NCI-H526 (cell line): ENCODE data around the gene PRELID3B.
"Not testable (repeated sequence)": the region's sequence is repeated elsewhere in the genome, so short reads cannot be mapped to it uniquely, and the experiment has no call there.

Experiments used
- DNase-seq, 2 experiments: peaks; one replicate each; lab custom pipeline; 2025; lab: John Stamatoyannopoulos, UW

Gene PRELID3B

GRCh38 chr20:59048681-59049030, 6.1 kb upstream of the PRELID3B start:
- DNase-seq, result no peak

- no peak for DNase-seq
These were observed 5.5 kb upstream of the PRELID3B start for GRCh38 chr20:59047938-59048680.

GRCh38 chr20:59046862-59047261, 4.3 kb upstream of the PRELID3B start:
- DNase-seq, result no peak

GRCh38 chr20:59044796-59045195, 2.2 kb upstream of the PRELID3B start:
- DNase-seq, result no peak

- no peak for DNase-seq
These were observed 1.7 kb upstream of the PRELID3B start for GRCh38 chr20:59044295-59044694.

GRCh38 chr20:59043698-59044097, 1.1 kb upstream of the PRELID3B start:
- DNase-seq, result no peak

- peak; percentile 76 to 98 for DNase-seq
These were observed 428 bp upstream of the PRELID3B start for GRCh38 chr20:59042796-59043631.

- not testable (repeated sequence) for DNase-seq
These were observed 1.1 kb downstream of the PRELID3B start for GRCh38 chr20:59041487-59041886.

GRCh38 chr20:59040667-59041066, 1.9 kb downstream of the PRELID3B start:
- DNase-seq, result no peak

- no peak for DNase-seq
These were observed 3.4 kb downstream of the PRELID3B start for GRCh38 chr20:59039233-59039632.

GRCh38 chr20:59037386-59037785, 5.2 kb downstream of the PRELID3B start:
- DNase-seq, result no peak

GRCh38 chr20:59035381-59035780, 7.2 kb downstream of the PRELID3B start:
- DNase-seq, result no peak

- no peak for DNase-seq
These were observed 8.9 kb downstream of the PRELID3B start for GRCh38 chr20:59033616-59034165.

GRCh38 chr20:59033093-59033492, 9.5 kb downstream of the PRELID3B start:
- no peak for DNase-seq

GRCh38 chr20:59032713-59033059, 9.9 kb downstream of the PRELID3B start:
- DNase-seq, result peak; percentile 73 to 76

GRCh38 chr20:59032023-59032712, 10.4 kb downstream of the PRELID3B start, which contains the start of gene ATP5F1E:
ATP5F1E (minus strand) TSS chr20:59032335; CDS start chr20:59032251, 84 bp downstream.
- DNase-seq, result peak; percentile 88 to 99

- DNase-seq, result peak in 1 of 2 experiments; percentile 47
These were observed 11.0 kb downstream of the PRELID3B start for GRCh38 chr20:59031564-59032022.

- no peak for DNase-seq
These were observed 11.5 kb downstream of the PRELID3B start for GRCh38 chr20:59030911-59031563.

GRCh38 chr20:59028812-59029211, 13.8 kb downstream of the PRELID3B start:
- no peak for DNase-seq

GRCh38 chr20:59027741-59028320, 14.8 kb downstream of the PRELID3B start:
- DNase-seq, result no peak
